ENCODE measurements around the gene TCF12.

GRCh38 chr15:56948000-56948763, 29.7 kb downstream of the TCF12 start:
- TF ChIP-seq CTCF (IDR thresholded peaks at IDR 0.05) = no peak
- TF ChIP-seq POLR2AphosphoS5 (IDR thresholded peaks at IDR 0.05; ENCODE audit: low read depth, low read length) = no peak
- no peak for TF ChIP-seq SIN3A (IDR thresholded peaks at IDR 0.05; ENCODE audit: borderline replicate concordance, insufficient read depth, low read depth, low read length)
- no peak for TF ChIP-seq REST (IDR thresholded peaks at IDR 0.05; ENCODE audit: insufficient read depth in 1 of 2, low read depth in 2 of 2, low read length in 1 of 2)
- TF ChIP-seq TCF7L2 (IDR thresholded peaks at IDR 0.05; ENCODE audit: low read depth, low read length) = no peak
